Measurements from ENCODE around the gene CCDC88B. TPM values are rescaled to one million over a fixed set of nuclear protein-coding genes. Genes with fewer than 3 reads are reported as not detected.

CCDC88B gene
- total and polyA plus RNA-seq, 10 of the 15 experiments (the other 5 are each of a cell fraction or from before 2014, with no cell fraction given) = 0.24 to 66.0 (median 19.2) TPM

DNA sequence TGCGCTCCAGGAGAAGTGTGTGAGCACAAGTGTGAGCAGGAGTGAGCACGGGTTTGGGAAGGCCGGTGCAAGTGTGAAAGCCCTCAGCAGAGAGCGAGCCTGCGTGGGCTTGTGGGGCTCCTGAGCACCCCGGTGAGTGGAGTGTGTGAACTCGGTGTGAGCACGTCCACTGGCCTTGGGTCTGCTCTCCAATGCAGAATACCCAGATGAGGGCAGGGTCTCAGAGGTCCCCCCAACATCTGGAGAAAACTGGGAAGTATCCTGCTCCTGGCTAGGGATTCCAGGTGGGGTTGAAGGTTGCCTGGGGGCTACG lies 33.5 kb upstream of the CCDC88B start:
- ATAC-seq (no peak), FAIRE-seq (no peak), DNase-seq (ENCODE audit: low read depth, low spot score) (no peak)
- in situ Hi-C loops (cut with MboI) = no loop called here
- Histone ChIP-seq H3K4me1 (ENCODE audit: control insufficient read depth, insufficient read depth, low read length) (peaks cover 17% of the 10 kb centered on the region), H3K79me2 (ENCODE audit: control insufficient read depth, insufficient read depth, low read length) (peaks cover 26% of the 10 kb centered on the region), H3K4me3 (peak overlapping the region; percentile 78), H3K27me3 (replicated peaks in 1 of 2; ENCODE audit: control insufficient read depth in 2 of 2, insufficient read depth in 2 of 2, low read length in 1 of 2) (no peaks in the 10 kb centered on the region), H2AFZ (ENCODE audit: control insufficient read depth, low read depth, low read length) (peak overlapping the region; percentile 58), H3K9me3 (replicated peaks; ENCODE audit: control insufficient read depth, insufficient read depth, low read length) (no peaks in the 10 kb centered on the region), H3K36me3 (ENCODE audit: control insufficient read depth in 2 of 2, insufficient read depth in 2 of 2, low read length in 1 of 2) (peaks cover 0 to 3% of the 10 kb centered on the region in 2 experiments; a peak in 2 of 4 replicates), H3K27ac (ENCODE audit: control insufficient read depth, insufficient read depth) (peak overlapping the region; percentile 79), H3K9ac (ENCODE audit: control insufficient read depth, insufficient read depth, low read length) (peak overlapping the region; percentile 80), H3K4me2 (ENCODE audit: control insufficient read depth, insufficient read depth) (peak overlapping the region; percentile 99), H4K20me1 (ENCODE audit: control insufficient read depth, insufficient read depth) (no peaks in the 10 kb centered on the region)
- RAD21 ChIA-PET (ENCODE audit: unreplicated experiment) = interaction anchor here (4.9 kb wide), 1 partner anchor 11 kb away, joined by 30 read pairs; the partner anchor contains the start of genes PRDX5 and TRMT112
- CTCF ChIA-PET = interaction anchor here (0.7 to 2.2 kb wide), 4 partner anchors 11 to 50 kb away, joined by 3 to 13 read pairs (median 6); partner anchors contain the start of genes PRDX5 and TRMT112
- WGBS (ENCODE audit: insufficient coverage, insufficient replicate concordance, low lambda C conversion rate, missing lambda C conversion rate) = 1% methylated on average over 9 of the region's 9 CpGs
- SMC1A ChIA-PET (ENCODE audit: uncharacterized antibody, unreplicated experiment) = interaction anchor here (2.6 kb wide), 1 partner anchor 25 kb away, joined by 7 read pairs; no protein-coding TSS in a partner anchor
- BruUV-seq (replicated peaks) = no TSS peak
- intact Hi-C loops (cut with micrococcal nuclease; ENCODE audit: unreplicated experiment) = loop anchor here (1.0 kb wide), 3 partner anchors 11 to 36 kb away; partner anchors contain the start of gene TRMT112
- POLR2A ChIA-PET = interaction anchor here (1.9 kb wide), 1 partner anchor 11 kb away, joined by 4 read pairs; the partner anchor contains the start of genes PRDX5 and TRMT112
- TF ChIP-seq ZNF274 (IDR thresholded peaks at IDR 0.05; ENCODE audit: insufficient read depth, insufficient read length) = no peak
- peak; percentile 17; the same call in 1 of the 2 replicates for TF ChIP-seq POLR2A (IDR thresholded peaks at IDR 0.05; ENCODE audit: low read depth, low read length)
- TF ChIP-seq, protein P1, sequence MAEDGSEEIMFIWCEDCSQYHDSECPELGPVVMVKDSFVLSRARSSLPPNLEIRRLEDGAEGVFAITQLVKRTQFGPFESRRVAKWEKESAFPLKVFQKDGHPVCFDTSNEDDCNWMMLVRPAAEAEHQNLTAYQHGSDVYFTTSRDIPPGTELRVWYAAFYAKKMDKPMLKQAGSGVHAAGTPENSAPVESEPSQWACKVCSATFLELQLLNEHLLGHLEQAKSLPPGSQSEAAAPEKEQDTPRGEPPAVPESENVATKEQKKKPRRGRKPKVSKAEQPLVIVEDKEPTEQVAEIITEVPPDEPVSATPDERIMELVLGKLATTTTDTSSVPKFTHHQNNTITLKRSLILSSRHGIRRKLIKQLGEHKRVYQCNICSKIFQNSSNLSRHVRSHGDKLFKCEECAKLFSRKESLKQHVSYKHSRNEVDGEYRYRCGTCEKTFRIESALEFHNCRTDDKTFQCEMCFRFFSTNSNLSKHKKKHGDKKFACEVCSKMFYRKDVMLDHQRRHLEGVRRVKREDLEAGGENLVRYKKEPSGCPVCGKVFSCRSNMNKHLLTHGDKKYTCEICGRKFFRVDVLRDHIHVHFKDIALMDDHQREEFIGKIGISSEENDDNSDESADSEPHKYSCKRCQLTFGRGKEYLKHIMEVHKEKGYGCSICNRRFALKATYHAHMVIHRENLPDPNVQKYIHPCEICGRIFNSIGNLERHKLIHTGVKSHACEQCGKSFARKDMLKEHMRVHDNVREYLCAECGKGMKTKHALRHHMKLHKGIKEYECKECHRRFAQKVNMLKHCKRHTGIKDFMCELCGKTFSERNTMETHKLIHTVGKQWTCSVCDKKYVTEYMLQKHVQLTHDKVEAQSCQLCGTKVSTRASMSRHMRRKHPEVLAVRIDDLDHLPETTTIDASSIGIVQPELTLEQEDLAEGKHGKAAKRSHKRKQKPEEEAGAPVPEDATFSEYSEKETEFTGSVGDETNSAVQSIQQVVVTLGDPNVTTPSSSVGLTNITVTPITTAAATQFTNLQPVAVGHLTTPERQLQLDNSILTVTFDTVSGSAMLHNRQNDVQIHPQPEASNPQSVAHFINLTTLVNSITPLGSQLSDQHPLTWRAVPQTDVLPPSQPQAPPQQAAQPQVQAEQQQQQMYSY (CRISPR knock-in tag; IDR thresholded peaks at IDR 0.05) = no peak
- TF ChIP-seq KDM1A (IDR thresholded peaks at IDR 0.05; ENCODE audit: borderline replicate concordance) = no peak
- no peak for TF ChIP-seq SUPT20H (IDR thresholded peaks at IDR 0.05; ENCODE audit: borderline replicate concordance, control insufficient read depth, low read depth, low read length)
- no peak for TF ChIP-seq ZNF217 (IDR thresholded peaks at IDR 0.05)
- no peak for TF ChIP-seq SIX5 (IDR thresholded peaks at IDR 0.05; ENCODE audit: low read depth, low read length, severe bottlenecking)
- TF ChIP-seq, protein P2, sequence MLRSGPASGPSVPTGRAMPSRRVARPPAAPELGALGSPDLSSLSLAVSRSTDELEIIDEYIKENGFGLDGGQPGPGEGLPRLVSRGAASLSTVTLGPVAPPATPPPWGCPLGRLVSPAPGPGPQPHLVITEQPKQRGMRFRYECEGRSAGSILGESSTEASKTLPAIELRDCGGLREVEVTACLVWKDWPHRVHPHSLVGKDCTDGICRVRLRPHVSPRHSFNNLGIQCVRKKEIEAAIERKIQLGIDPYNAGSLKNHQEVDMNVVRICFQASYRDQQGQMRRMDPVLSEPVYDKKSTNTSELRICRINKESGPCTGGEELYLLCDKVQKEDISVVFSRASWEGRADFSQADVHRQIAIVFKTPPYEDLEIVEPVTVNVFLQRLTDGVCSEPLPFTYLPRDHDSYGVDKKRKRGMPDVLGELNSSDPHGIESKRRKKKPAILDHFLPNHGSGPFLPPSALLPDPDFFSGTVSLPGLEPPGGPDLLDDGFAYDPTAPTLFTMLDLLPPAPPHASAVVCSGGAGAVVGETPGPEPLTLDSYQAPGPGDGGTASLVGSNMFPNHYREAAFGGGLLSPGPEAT (IDR thresholded peaks at IDR 0.05; ENCODE audit: low read depth) = 0 out of 2 replicates have a peak, but pooled peaks have one; percentile 8
- no peak for TF ChIP-seq BHLHE40 (IDR thresholded peaks at IDR 0.05; ENCODE audit: borderline replicate concordance in 1 of 2, low read depth in 2 of 2, low read length in 1 of 2)
- no peak for TF ChIP-seq POLR2AphosphoS2 (IDR thresholded peaks at IDR 0.05; ENCODE audit: low read depth, low read length)
- no peak for TF ChIP-seq WRNIP1 (IDR thresholded peaks at IDR 0.05; ENCODE audit: borderline replicate concordance, low read depth, low read length)
- TF ChIP-seq, protein P3, sequence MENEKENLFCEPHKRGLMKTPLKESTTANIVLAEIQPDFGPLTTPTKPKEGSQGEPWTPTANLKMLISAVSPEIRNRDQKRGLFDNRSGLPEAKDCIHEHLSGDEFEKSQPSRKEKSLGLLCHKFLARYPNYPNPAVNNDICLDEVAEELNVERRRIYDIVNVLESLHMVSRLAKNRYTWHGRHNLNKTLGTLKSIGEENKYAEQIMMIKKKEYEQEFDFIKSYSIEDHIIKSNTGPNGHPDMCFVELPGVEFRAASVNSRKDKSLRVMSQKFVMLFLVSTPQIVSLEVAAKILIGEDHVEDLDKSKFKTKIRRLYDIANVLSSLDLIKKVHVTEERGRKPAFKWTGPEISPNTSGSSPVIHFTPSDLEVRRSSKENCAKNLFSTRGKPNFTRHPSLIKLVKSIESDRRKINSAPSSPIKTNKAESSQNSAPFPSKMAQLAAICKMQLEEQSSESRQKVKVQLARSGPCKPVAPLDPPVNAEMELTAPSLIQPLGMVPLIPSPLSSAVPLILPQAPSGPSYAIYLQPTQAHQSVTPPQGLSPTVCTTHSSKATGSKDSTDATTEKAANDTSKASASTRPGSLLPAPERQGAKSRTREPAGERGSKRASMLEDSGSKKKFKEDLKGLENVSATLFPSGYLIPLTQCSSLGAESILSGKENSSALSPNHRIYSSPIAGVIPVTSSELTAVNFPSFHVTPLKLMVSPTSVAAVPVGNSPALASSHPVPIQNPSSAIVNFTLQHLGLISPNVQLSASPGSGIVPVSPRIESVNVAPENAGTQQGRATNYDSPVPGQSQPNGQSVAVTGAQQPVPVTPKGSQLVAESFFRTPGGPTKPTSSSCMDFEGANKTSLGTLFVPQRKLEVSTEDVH (IDR thresholded peaks at IDR 0.05; ENCODE audit: low read depth, partially characterized antibody) = no peak
- no peak for TF ChIP-seq CHD2 (IDR thresholded peaks at IDR 0.05; ENCODE audit: borderline replicate concordance, low read depth, low read length)
- no peak for TF ChIP-seq TCF12 (IDR thresholded peaks at IDR 0.05; ENCODE audit: low read depth, low read length)
- TF ChIP-seq POU2F2 (IDR thresholded peaks at IDR 0.05; ENCODE audit: borderline replicate concordance, low read depth, low read length) = no peak
